SK-N-SH (cell line): ENCODE measurements around the gene PASK.

Experiments
- CTCF ChIP-seq: fragments of 200-600 bp; sonication (generic); IDR thresholded peaks from 2 replicates; pipeline ENCODE4 v1.6.1; 2017; ENCODE audit warnings: antibody characterized with exemption, mild to moderate bottlenecking, moderate library complexity
- ELF1 ChIP-seq: IDR thresholded peaks from 2 replicates; pipeline ENCODE4 v1.4.0; 2012
- EP300 ChIP-seq, 2 experiments: IDR thresholded peaks; 2 replicates each; pipeline versions ENCODE4 v1.4.0 to v1.6.1; 2012; ENCODE audit warnings: borderline replicate concordance in 1 of 2, low read depth in 1 of 2, low read length in 1 of 2
- MAX ChIP-seq: IDR thresholded peaks from 2 replicates; pipeline ENCODE4 v1.4.0; 2012; ENCODE audit warnings: low read depth
- MEF2A ChIP-seq: IDR thresholded peaks from 2 replicates; pipeline ENCODE4 v1.4.0; 2012; ENCODE audit warnings: low read depth, borderline replicate concordance
- POLR2AphosphoS5 ChIP-seq: IDR thresholded peaks from 2 replicates; pipeline ENCODE4 v1.6.1; 2012; ENCODE audit warnings: low read depth, low read length
- RAD21 ChIP-seq: IDR thresholded peaks from 2 replicates; pipeline ENCODE4 v1.6.1; 2012; ENCODE audit warnings: mild to moderate bottlenecking, low read length
- REST ChIP-seq: IDR thresholded peaks from 2 replicates; pipeline ENCODE4 v1.6.1; 2012; ENCODE audit warnings: mild to moderate bottlenecking, low read depth, low read length, moderate library complexity
- RXRA ChIP-seq: IDR thresholded peaks from 2 replicates; pipeline ENCODE4 v1.4.0; 2012; ENCODE audit warnings: low read depth, mild to moderate bottlenecking, borderline replicate concordance
- TAF1 ChIP-seq: IDR thresholded peaks from 2 replicates; pipeline ENCODE4 v1.6.1; 2012; ENCODE audit warnings: low read depth, mild to moderate bottlenecking, low read length, moderate library complexity, borderline replicate concordance
- TF ChIP-seq, protein P1 (sequence below): IDR thresholded peaks from 2 replicates; pipeline ENCODE4 v1.4.0; 2012; ENCODE audit warnings: low read depth, borderline replicate concordance
- TF ChIP-seq, protein P2 (sequence below): fragments of 150-350 bp; IDR thresholded peaks from 2 replicates; pipeline ENCODE4 v1.6.1; 2017; ENCODE audit warnings: antibody characterized with exemption, low read length, low read depth, borderline replicate concordance

DNA sequence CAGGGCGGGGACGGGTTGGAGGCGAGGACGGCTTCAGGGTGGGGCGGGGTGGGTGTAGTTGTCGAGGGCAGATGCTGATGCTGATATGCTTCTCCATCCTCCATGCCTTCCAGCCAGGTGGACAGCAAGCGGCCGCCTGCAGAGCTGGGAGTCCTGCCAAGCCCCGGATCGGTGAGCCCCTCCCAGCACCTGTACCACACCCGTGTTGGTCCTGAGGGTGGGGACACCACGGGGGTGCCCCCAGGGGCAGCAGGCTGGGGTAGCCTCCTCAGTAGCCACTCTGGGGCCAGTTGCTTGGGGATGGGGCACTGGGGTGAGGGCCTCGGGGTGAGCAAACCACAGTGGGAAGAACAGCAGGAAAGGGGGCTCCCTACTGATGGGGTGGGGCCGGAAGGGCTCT lies 41.8 kb upstream of the PASK start:
- TF ChIP-seq CTCF (no peak), RXRA (no peak), MAX (no peak), POLR2AphosphoS5 (no peak), EP300 (IDR thresholded peaks at IDR 0.05; ENCODE audit: borderline replicate concordance in 1 of 2, low read depth in 1 of 2, low read length in 1 of 2) (no peak), REST (no peak), RAD21 (no peak), TAF1 (no peak), MEF2A (no peak), ELF1 (no peak)
- TF ChIP-seq, protein P1, sequence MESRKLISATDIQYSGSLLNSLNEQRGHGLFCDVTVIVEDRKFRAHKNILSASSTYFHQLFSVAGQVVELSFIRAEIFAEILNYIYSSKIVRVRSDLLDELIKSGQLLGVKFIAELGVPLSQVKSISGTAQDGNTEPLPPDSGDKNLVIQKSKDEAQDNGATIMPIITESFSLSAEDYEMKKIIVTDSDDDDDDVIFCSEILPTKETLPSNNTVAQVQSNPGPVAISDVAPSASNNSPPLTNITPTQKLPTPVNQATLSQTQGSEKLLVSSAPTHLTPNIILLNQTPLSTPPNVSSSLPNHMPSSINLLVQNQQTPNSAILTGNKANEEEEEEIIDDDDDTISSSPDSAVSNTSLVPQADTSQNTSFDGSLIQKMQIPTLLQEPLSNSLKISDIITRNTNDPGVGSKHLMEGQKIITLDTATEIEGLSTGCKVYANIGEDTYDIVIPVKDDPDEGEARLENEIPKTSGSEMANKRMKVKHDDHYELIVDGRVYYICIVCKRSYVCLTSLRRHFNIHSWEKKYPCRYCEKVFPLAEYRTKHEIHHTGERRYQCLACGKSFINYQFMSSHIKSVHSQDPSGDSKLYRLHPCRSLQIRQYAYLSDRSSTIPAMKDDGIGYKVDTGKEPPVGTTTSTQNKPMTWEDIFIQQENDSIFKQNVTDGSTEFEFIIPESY, result no peak
- TF ChIP-seq, protein P2, sequence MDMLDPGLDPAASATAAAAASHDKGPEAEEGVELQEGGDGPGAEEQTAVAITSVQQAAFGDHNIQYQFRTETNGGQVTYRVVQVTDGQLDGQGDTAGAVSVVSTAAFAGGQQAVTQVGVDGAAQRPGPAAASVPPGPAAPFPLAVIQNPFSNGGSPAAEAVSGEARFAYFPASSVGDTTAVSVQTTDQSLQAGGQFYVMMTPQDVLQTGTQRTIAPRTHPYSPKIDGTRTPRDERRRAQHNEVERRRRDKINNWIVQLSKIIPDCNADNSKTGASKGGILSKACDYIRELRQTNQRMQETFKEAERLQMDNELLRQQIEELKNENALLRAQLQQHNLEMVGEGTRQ, result no peak
